Uterus (tissue), 2 donors: ENCODE results near the gene HSPB7.
"Not testable (repeated sequence)": the region's sequence is repeated elsewhere in the genome, so short reads cannot be mapped to it uniquely, and the experiment has no call there.

ENCODE experiments used
- CTCF ChIP-seq, 4 experiments: fragments of 200-600 bp in 2 of 4; fragments of 450-650 bp in 2 of 4; sonication (generic) in 2 of 4; IDR thresholded peaks; one replicate each; pipeline ENCODE4 v1.5.1; 2016 to 2019; ENCODE audit warnings: antibody characterized with exemption in 4 of 4, mild to moderate bottlenecking in 2 of 4, moderate library complexity in 1 of 4
- POLR2A ChIP-seq, 2 donors: fragments of 450-650 bp; IDR thresholded peaks; one replicate each; pipeline ENCODE4 v1.6.1; 2016; ENCODE audit warnings: antibody characterized with exemption in 2 of 2, mild to moderate bottlenecking in 1 of 2, moderate library complexity in 1 of 2

- TF ChIP-seq POLR2A, CTCF (IDR thresholded peaks at IDR 0.05): not testable (repeated sequence)
These were observed 44.8 kb upstream of the HSPB7 start for GRCh38 chr1:16062687-16063075.
